GM12892 (cell line): ENCODE measurements around the gene CXCL13.

Source experiments
- POLR2A ChIP-seq: IDR thresholded peaks from 2 replicates; pipeline ENCODE4 v1.6.1; 2011; ENCODE audit warnings: low read depth, low read length, control low read depth
- POLR2AphosphoS5 ChIP-seq: IDR thresholded peaks from 2 replicates; pipeline ENCODE4 v1.6.1; 2011; ENCODE audit warnings: low read depth, low read length, control low read depth
- TAF1 ChIP-seq: IDR thresholded peaks from 2 replicates; pipeline ENCODE4 v1.6.1; 2011; ENCODE audit warnings: low read depth, mild to moderate bottlenecking, control low read depth, low read length, borderline replicate concordance

DNA sequence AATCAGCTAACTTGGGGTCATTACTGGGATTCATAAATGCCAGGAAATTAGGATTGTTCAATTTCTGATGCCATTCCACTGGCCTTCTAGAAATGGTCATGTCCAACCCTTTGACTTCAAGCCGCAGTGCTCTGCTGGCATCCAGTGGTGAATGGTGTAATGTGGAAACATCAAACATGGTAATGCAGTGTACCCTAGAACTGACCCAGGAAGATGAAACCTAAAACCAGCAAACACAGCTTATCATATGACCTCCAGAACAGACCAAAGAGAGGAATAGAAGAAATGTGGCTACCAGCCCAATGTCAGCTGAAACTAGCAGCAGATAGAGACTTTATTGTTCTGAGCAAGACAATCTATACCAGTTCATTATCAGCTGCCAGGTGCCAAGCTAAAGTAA, 13.8 kb downstream of the CXCL13 start:
- no peak for TF ChIP-seq POLR2AphosphoS5
- no peak for TF ChIP-seq TAF1
- TF ChIP-seq POLR2A: no peak
